HG02943 (cell line): Measurements from ENCODE around the gene EN2.

ENCODE experiments used
- ATAC-seq: cut with Tn5 transposase; IDR thresholded peaks from one replicate; pipeline ENCODE4 v1.9.1; 2021; ENCODE audit warnings: mild to moderate bottlenecking, low read depth, moderate library complexity; ENCODE audit not compliant: unreplicated experiment

EN2 gene

DNA sequence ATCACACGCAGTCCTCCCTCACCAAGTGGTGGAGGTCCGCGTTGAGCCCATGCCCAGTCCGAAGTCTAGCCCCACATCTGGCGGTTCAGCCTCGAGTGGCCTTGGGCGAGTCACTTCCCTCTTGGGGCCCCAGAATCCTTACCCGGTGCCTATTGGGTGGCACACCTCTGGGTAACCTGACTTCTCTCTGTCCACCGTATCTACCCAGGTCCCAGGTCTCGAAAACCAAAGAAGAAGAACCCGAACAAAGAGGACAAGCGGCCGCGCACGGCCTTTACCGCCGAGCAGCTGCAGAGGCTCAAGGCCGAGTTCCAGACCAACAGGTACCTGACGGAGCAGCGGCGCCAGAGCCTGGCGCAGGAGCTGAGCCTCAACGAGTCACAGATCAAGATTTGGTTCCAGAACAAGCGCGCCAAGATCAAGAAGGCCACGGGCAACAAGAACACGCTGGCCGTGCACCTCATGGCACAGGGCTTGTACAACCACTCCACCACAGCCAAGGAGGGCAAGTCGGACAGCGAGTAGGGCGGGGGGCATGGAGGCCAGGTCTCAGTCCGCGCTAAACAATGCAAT is 4.3 kb downstream of the EN2 start:
- no peak for ATAC-seq

DNA sequence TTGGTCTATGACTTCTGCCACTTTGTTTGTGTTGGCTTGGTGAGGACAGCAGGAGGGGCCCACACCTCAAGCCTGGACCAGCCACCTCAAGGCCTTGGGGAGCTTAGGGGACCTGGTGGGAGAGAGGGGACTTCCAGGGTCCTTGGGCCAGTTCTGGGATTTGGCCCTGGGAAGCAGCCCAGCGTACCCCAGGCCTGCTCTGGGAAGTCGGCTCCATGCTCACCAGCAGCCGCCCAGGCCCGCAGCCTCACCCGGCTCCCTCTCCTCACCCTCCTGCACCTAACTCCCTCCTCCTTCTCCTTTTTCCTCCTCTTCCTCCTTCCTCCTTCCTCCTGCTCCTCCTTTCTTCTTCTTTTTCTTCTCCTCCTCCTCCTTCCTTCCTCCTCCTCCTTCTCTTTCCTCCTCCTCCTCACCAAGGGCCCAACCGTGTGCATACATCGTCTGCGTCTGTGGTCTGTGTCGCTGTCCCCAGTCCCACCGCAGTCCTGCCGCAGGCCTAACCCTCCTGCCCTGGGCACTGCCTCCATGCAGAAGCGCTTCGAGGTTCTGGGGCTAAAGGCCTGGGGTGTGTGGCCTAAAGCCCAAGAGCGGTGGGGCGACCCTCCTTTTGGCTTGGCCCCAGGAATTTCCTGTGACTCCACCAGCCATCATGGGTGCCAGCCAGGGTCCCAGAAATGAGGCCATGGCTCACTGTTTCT is 5.3 kb downstream of the EN2 start:
- no peak for ATAC-seq

DNA sequence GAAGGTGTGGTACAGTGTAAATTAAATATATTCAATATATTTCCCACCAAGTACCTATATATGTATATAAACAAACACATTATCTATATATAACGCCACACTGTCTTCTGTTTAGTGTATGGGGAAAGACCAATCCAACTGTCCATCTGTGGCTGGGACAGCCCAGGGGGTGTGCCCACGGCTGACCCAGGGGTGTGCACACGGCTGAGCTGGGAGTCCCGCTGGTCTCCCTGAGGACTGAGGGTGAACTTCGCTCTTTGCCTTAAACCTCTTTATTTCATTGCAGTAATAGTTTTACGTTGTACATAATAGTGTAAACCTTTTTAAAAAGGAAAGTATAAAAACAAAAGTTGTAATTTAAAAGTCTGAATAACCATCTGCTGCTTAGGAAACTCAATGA is 6.3 kb downstream of the EN2 start:
- ATAC-seq, result no peak

DNA sequence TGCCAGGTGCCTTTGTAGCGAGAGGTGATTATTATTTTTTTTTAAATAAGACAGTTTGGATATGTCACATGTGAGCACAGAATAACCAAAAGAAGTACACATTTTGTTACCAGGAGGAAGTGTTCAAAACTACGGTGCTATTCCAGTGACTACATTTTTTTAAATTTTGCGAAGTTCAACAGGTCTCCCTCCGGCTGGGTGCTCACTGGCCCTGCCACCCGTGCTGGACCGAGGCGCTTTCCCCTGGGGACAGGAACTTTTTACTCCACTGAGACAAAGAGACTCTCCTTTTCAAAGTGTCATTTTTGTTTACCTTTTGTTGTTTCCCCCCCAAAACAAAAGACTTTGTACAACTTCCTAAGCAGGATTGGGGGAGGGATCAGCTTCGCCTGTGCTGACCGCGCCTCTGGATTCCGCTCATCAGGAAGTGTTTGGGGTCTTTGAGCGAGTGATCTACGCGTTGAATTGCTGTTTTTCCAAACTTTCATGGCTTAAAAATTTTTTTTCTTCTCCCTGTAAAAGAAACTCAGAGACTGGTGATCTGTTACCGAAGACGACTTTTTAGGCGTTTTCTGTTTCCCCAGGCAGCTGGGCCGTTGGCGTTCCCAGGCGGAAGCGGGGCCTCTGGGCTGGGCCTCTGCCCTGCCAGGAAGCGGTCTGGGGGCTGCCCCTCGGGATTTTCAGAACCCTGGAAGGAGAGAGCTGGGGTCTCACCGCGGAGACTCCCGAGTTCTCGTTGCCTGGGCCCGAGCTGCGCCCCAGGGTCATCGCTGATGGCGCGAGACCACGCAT is 7.2 kb downstream of the EN2 start:
- no peak for ATAC-seq

DNA sequence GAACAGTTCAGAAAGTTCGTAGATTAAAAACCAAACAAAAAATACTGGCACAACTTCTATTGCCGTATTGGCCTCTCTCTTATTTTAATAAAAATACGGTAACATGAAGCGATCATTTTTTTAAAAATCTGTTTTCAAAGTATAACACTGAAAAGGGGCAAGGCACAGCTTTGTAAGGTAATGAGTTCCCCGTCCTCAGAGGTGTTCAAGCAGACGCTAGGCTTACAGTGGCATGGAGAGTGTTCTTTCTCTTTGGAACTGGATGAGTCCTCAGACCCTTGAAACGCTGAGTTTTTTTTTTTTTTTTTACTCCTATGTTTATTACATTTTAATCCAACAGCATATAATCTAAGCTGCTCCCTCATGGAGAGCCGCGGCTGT is 7.8 kb downstream of the EN2 start:
- ATAC-seq, result no peak

DNA sequence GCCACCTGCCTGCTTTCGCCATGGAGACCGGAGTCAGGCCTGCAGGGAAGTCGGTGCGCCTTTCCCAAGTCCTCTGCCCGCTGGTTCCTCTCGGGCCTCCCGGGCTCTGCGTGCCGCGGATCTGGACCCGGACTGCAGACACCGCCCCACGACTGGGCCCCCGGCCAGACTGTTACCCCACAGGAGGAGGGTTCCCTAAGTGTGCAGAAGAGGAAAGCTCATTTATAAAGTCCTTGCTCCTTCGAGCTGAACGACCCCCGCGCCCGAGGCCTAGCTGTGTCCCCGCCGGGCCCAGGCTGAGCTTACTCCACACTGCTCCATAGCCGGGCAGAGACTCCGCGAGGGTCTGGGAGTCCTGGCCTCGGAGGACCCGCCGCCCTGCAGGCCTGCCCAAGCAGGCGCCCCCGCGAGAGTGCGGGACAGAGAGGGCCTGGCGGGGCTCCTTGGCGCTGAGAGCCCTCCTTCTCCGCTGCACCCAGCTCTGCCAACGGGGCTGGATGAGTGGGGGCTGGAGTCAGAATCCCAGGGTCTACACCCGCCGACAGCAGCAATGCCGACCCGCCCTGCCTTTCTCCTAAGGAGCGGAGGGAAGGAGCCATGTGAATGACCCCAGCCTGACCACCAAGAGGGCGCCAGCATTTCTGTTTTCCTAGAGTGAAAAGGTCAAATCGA is 8.3 kb downstream of the EN2 start:
- ATAC-seq, result no peak

DNA sequence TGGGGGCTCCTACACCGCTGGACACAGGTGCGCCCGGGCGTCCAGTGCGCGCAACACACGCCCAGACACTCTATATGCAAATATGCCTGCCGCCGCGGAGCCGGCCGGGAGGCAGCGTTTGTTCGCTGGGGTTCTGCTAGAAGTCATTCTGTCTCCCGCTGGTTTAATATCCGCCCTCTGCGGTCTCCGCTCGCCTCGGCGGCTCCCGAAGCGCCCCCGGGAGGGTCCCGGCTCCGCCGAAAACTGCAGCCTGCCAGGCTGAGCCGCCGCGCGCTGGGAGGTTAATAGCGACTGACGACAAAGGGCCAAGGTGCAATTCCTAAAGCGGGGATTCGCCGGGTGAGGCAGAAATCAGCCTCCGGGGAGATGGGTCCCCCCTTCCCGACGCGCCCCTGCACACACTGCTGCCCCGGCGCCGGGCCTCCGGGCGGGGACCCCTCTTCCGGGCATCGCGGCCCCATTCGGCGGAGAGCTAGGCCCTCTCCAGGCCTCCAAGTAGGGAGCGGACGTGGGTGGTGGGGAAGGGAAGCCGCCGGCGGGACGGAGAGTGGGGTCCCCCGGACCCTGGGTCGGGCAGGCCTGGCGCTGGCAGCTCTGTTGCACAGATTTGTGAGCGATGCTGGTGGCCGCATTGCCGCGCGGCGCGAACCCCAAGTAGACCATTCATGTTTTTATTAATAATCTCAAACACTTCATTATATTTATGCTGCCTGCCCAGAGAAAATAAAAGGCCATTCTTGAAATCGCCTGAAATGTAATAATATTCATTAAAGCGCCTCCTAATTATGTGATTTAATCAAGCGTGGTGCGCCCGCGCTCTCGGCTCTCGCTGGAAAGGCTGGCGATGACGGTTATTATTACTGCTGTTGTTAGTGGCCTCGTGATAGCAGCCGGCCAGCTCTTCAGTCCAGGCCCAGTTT is 9.1 kb downstream of the EN2 start:
- peak; percentile 61 for ATAC-seq

DNA sequence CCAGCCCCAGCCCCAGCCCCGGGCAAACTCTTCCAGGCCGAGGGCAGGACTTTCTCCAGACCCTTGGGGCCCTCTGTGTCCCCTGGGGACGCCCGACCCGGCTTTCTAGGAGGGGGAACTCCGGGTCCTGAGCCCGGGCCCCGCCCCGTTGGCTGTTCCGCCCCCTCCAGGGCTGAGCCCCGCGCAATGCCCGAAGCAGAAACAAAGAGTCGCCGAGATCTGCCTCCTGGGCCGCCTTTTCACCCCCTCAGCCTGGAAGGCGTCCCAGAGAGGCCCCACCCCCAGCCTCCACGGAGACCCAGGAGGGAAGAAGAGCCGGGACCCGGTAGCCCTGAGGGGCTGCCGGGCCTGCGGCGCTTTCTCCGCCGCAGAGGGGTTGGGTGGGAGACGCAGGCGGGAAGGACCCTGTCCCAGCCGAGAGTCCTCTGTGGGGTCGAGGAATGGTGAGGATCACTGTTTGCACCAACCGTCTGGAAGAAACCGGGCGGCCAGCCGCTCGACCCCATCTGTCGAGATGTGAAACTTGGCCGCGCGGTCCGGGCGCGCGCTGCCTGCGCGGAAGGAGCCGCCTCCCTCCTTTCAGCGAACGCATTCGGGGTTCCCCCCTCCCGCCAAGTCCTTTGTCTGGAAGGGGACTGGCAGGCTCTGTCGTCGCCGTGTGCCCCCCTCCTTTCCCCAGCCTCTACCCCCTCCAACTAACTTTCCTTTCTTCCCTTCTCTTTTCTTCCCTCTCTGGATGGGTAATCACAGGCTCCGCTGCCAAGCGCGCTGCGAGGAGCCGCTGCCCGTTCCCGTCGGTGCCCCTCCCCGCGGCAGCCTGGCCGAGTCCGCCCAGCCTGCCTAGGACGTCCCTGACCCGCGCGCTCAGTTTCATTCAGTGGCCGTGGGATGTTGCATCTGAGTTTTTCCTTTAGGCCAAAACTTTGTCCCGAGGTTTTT is 10.2 kb downstream of the EN2 start:
- ATAC-seq, result no peak

DNA sequence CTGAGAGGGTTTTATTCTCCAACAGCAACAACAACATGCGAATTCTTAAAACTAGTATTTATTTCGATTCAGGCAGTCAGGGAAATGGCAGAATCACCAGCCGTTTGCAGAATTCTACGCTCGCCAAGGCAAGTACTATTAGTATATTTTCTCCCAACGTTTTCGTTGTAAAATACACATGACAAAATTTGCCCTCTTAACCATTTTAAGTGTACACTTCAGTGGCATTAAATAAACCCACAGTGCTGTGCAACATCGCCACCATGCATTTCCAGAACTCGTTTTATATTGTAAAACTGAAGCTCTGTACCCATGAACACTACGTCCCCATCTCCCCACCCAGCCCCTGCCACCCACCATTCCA is 10.8 kb downstream of the EN2 start:
- ATAC-seq, result no peak

DNA sequence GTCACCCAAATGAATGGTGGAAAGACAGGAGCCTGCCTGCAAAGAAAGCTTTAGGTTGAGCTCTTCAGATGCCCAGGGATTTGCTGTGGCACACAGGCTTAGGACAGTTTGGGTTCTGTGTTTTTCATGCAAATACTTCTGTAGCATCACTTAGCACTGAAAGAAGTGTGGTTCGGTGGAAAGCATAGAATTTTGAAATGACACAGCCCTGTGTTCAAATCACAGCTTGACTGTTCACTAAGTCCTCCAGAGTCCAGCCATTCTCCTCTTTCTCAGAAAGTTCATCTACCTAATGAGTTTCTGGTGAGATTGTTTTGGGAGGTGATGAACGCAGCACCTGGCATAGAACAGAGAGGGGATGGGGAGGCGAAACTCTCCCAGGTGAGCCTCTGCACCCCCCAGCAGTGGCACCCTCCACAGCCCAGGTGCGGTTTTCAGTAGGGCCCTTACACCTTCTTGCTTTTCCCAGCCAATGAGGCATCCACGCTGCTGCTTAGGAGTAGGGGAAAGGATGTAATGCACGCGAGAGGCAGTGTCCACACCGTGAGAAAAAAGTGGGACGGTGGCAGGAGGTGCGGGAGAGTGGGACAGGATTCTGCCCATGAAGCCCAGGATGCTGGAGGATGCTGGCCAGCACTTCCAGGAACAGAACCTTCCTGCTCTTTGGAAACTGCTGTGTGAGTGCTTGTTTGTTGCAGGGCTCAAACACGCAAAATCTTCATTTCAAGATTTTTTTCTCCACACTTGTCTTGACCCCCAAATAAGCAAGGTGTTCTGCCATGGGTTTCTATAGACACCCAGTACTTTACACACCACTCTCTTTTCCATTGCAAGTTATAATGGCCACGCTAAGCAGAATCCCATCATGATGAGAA is 11.6 kb downstream of the EN2 start:
- ATAC-seq, result no peak

DNA sequence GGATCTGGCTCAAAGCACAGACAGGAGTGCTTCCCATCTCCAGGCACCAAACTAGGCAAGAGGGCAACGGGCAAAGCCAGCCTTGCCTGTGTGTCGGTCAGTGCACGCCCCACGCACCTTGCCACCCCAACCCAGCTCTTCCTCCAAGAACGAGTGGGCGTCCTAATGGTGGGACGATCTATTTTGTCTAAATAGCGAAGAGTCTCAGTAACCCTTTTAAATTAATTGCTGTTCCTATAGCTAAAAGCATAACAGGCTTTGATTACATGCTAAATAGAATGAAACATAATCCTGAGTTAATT is 12.2 kb downstream of the EN2 start:
- no peak for ATAC-seq

DNA sequence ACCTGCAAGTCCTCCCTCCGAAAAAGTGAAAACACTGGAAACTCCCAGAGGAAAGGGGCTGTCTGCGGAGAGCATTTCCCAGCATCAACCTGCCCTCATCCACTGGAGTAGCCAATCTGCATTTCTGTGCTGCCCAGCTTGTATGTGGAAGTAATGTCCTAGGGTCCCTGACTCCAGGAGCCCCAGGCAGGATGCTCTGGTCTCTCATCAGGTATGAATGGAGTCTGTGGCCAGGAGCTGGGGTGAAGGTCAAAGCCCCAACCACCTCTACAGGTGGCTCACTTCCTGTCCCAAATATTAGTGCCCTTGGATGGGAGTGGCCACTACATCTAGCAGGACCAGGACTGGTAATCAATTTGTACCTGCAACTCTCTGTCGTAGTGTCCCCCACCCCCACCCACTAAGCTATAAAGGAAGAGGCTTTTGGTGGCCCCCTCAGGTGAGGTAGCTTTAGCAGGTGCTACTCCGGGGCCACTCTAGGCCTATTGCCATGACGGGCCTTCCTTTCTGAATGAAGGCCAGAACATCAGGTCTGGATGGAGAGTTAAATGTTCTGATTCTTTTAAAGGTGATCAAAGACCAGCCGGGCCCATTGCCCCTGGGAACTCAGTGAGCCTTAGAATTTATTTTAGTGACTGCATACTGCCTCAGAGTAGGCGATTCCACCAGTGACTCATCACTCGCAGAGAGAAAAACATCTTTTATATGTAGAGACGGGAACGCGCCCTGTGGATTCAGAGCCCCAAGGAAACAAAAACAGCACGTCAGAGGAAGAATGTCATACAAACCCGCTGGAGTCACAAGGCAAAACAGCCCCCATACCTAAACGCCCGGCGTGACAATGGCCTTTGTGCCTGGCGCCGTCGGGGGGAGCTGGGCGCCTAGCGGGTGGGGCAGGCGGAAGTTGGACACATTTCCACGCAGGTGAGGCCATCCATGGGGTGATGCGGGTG is 13.0 kb downstream of the EN2 start:
- no peak for ATAC-seq

DNA sequence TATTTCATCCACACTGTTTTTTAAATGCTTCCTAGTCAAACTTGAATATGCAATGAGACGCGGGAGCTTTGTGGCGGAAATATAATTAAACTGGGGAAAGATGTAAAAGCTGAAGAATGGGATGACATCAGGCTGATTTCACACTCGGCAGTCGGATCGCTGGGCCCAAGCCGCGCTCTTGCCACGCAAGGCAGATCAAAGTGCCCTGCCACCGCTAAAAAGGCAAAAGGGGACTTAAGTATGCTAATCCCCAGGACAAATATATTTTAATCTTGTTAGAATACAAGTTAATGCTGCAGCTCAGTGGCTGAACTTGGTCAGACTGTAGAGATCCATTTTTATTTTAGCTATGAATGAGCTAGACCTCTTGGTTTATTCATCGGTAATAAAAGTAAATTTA is 13.8 kb downstream of the EN2 start:
- ATAC-seq, result no peak

DNA sequence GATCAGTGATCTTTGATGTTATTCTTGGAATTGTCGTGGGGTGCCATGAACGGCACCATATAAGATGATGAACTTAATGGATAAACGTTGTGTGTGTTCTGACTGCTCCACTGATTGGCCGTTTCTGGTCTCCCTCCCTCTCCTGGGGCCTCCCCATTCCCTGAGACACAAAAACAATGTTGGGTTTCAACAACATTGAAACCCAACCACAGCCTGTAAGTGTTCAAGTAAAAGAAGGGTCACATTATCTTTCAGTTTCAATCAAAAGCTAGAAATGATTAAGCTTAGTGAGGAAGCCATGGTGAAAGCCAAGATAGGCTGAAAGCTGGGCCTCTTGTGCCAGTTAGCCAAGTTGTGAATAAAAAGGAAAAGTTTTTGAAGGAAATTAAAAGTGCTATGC is 19.5 kb downstream of the EN2 start:
- peak; percentile 94 for ATAC-seq

DNA sequence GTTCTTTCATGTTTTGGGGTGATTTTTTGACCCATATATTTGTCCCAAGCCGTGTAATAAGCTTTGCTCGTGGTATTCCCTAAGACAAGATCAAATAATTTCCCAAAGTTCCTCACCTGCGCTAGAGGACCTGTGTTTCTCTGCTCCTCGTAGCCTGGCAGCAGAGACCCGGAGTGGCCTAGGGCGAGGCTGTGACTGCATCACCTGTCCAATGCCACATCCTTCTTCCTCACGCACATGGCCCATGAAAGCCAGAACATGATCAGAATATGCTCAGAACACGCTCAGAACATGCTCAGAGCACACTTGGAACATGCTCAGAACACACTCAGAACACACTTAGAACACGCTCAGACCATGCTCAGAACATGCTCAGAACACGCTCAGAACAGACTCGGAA is 23.8 kb downstream of the EN2 start:
- ATAC-seq, result no peak

DNA sequence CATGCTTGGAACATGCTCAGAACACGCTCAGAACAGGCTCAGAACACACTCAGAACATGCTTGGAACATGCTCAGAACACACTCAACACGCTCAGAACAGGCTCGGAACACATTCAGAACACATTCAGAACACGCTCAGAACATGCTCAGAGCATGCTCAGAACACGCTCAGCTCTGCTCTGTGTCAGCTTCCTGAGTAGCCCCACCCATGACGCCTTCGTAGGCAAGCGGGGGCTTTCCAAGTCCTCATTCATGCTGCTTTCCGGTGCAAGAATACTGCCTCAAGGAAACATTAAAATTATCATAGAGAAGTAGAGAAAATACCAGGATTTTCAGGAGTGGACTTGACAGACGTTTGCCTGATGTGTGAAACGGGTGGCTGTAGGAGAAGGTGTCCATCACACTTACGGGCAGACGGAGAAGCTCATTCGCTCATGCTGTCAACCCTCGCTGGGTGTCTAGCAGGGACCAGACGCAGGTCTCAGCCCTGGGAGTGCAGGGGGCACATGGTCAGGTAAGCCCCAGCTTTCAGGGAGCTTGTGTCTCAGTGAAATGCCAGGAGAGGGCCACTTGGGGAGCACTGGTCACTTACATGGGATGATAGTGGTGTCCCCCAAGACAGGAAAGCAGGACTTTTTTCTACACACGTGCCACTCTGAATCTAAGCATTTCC is 24.7 kb downstream of the EN2 start:
- ATAC-seq, result no peak

DNA sequence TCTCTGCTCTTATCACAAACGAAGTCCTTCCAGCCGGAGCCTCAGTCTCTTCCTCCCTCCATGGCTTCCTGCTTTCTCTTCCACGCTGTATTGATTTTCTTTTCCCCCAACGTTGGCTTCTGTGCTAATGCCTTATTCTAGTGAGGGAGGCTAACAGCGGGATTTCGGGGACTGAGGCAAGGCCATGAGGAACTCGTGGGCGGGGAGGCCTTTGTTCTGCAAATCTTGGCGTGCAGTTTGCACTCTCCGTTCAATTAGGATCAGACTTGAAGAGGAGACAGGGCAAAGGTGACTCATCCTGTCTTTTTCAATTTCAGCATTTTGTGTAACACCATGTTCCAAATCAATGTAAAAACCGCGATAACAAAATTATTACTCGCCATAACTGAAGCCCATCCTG is 25.3 kb downstream of the EN2 start:
- no peak for ATAC-seq
